IMR-90 (cell line): ENCODE data around the gene KIRREL1.

Source experiments
- CEBPB ChIP-seq: IDR thresholded peaks from 2 replicates; pipeline ENCODE4 v1.6.1; 2012; ENCODE audit warnings: low read depth, low read length, improper control_type of control experiment
- CTCF ChIP-seq: conservative IDR thresholded peaks from 2 replicates; pipeline ENCODE4 v1.5.1; 2012; ENCODE audit warnings: mild to moderate bottlenecking, low read depth, low read length, improper control_type of control experiment
- ELK1 ChIP-seq: fragments of 150-350 bp; IDR thresholded peaks from 2 replicates; pipeline ENCODE4 v1.6.1; 2016; ENCODE audit warnings: low read depth, mild to moderate bottlenecking, low read length, moderate library complexity, borderline replicate concordance
- MAFK ChIP-seq: IDR thresholded peaks from 2 replicates; pipeline ENCODE4 v1.6.1; 2012; ENCODE audit warnings: low read depth, low read length, improper control_type of control experiment
- POLR2A ChIP-seq: IDR thresholded peaks from 2 replicates; pipeline ENCODE4 v1.6.1; 2012; ENCODE audit warnings: mild to moderate bottlenecking, low read depth, low read length
- RFX5 ChIP-seq: IDR thresholded peaks from 2 replicates; pipeline ENCODE4 v1.8.0; 2012; ENCODE audit warnings: low read depth, mild to moderate bottlenecking, low read length, moderate library complexity
- SMC3 ChIP-seq: fragments of 150-350 bp; IDR thresholded peaks from 2 replicates; pipeline ENCODE4 v1.6.1; 2016; ENCODE audit warnings: low read depth, mild to moderate bottlenecking, antibody characterized with exemption, low read length, moderate library complexity

DNA sequence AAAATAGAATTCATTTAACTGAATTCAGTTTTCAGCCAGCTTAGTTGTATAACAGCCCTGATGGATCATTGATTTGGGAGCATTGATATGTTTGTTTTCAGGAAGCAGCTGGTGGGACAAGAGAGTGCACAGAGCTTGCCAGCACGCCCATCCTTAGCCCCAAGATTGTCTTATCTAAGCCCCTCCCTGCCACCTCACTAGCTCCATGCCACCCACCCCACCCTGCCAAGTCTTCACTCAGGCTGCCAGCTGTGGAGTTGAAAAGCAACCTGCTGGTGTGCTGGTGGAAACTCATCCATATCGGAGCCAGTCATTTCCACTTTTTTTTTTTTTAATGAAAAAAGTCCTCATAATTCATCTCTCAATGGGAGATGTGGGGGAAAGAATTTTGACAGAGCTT is 11.8 kb downstream of the KIRREL1 start:
- no peak for TF ChIP-seq CTCF
- no peak for TF ChIP-seq RFX5
- TF ChIP-seq MAFK: no peak
- TF ChIP-seq POLR2A: no peak
- TF ChIP-seq ELK1: no peak
- no peak for TF ChIP-seq SMC3
- TF ChIP-seq CEBPB: no peak
